Measurements from ENCODE around the gene TUBB.

The TUBB gene

GRCh38 chr6:30724906-30725667 is 4.9 kb downstream of the TUBB start:
- TF ChIP-seq CREB1 (IDR thresholded peaks at IDR 0.05; ENCODE audit: low read depth) = no peak
- TF ChIP-seq USF1 (IDR thresholded peaks at IDR 0.05) = no peak
- no peak for TF ChIP-seq TAF1 (IDR thresholded peaks at IDR 0.05; ENCODE audit: low read depth)

DNA sequence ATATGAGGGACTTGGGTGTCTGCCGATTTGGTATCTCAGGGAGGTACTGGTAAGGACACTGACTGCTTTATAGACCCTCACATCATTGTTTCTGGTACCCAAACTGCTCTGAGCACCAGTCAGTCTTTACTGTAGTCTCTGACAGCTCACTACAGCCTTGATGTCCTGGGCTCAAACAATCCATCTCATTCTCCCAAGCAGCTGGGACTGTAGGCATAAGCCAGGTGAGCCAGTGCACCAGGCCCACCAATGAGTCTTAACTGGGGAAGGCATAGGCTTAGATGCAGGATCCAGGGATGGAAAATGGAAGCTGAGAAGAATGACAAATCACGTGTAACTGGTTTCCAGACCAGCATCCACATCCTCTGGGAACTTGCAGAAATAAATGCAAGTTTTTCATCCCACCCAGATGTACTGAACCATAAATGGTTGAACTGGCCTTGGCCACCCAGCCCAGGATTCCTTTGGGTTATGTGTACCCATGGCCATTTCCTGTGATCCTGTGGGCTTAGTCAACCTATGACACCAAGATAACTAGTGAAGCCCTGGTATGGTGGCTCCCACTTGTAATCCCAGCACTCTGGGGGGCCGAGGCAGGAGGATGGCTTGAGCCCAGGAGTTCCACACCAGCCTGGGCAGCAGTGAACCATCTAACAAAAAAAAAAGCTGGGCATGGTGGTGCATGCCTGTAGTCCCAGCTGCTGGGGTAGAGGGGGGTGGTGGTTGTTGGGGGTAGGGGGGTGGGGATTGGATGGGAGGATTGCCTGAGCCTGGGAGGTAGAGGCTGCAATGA is 5.8 kb downstream of the TUBB start:
- TF ChIP-seq YY1 (IDR thresholded peaks at IDR 0.05; ENCODE audit: low read depth) (no peak), TEAD4 (IDR thresholded peaks at IDR 0.05) (peak; percentile 12; the same call in 1 of the 2 replicates), TCF12 (IDR thresholded peaks at IDR 0.05; ENCODE audit: low read depth) (0 out of 2 replicates have a peak, but pooled peaks have one; percentile 24), USF1 (IDR thresholded peaks at IDR 0.05) (no peak), FOXM1 (IDR thresholded peaks at IDR 0.05; ENCODE audit: borderline replicate concordance, low read depth) (no peak), MAX (IDR thresholded peaks at IDR 0.05) (no peak; the same call in 1 of the 2 replicates), EP300 (IDR thresholded peaks at IDR 0.05; ENCODE audit: borderline replicate concordance) (no peak), CEBPB (IDR thresholded peaks at IDR 0.05) (no peak), ZBTB7A (IDR thresholded peaks at IDR 0.05; ENCODE audit: low read depth) (no peak), NFIC (IDR thresholded peaks at IDR 0.05) (no peak; the same call in 1 of the 2 replicates)

DNA sequence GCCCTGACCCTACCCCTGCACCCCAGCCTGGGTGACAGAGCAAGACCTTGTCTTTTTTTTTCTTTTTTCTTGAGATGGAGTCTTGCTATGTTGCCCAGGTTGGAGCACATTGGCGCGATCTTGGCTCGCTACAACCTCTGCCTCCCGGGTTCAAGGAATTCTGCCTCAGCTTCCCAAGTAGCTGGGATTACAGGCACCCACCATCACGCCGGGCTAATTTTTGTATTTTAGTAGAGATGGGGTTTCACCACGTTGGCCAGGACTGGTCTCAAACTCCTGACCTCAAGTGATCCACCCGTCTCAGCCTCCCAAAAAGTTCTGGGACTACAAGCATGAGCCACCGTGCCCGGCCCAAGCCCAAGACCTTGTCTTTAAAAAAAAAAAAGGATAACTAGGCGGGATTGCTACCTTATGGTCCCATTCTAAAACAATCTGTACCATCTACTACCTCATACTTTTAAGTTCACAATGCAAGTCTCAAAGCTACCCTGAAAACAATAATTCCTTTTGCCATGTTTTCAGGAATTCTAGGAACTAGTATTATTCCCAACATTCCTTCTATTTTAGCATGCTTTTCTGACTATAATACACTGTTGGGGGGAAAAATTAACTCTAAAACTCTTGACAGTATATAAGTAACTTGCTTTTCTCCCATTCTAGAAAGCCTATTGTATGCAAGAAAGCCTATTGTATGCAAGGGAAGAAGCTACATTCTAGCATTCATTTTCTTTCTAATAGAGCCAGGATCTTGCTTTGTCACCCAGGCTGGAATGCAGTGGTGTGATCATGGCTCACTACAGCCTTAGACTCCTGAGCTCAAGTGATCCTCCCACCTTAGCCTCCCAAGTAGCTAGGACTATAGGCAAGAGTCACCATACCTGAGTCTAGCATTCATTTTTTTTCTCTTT is 6.6 kb downstream of the TUBB start:
- TF ChIP-seq CEBPB (IDR thresholded peaks at IDR 0.05) (no peak), TEAD4 (IDR thresholded peaks at IDR 0.05) (0 out of 2 replicates have a peak, but pooled peaks have one; percentile 30), NFIC (IDR thresholded peaks at IDR 0.05) (no peak)

GRCh38 chr6:30727920-30728553 is 7.9 kb downstream of the TUBB start:
- no peak for TF ChIP-seq EP300 (IDR thresholded peaks at IDR 0.05; ENCODE audit: borderline replicate concordance)
- no peak for TF ChIP-seq USF1 (IDR thresholded peaks at IDR 0.05)
- no peak for TF ChIP-seq CREB1 (IDR thresholded peaks at IDR 0.05; ENCODE audit: low read depth)
- TF ChIP-seq TAF1 (IDR thresholded peaks at IDR 0.05; ENCODE audit: low read depth) = no peak
- TF ChIP-seq ZBTB7A (IDR thresholded peaks at IDR 0.05; ENCODE audit: low read depth) = no peak
- TF ChIP-seq TEAD4 (IDR thresholded peaks at IDR 0.05) = no peak
- no peak; the same call in 1 of the 2 replicates for TF ChIP-seq RAD21 (IDR thresholded peaks at IDR 0.05; ENCODE audit: low read depth)
- no peak for TF ChIP-seq YY1 (IDR thresholded peaks at IDR 0.05; ENCODE audit: low read depth)
- no peak for TF ChIP-seq EGR1 (IDR thresholded peaks at IDR 0.05)
- TF ChIP-seq TCF12 (IDR thresholded peaks at IDR 0.05; ENCODE audit: low read depth) = no peak
- TF ChIP-seq, protein P1, sequence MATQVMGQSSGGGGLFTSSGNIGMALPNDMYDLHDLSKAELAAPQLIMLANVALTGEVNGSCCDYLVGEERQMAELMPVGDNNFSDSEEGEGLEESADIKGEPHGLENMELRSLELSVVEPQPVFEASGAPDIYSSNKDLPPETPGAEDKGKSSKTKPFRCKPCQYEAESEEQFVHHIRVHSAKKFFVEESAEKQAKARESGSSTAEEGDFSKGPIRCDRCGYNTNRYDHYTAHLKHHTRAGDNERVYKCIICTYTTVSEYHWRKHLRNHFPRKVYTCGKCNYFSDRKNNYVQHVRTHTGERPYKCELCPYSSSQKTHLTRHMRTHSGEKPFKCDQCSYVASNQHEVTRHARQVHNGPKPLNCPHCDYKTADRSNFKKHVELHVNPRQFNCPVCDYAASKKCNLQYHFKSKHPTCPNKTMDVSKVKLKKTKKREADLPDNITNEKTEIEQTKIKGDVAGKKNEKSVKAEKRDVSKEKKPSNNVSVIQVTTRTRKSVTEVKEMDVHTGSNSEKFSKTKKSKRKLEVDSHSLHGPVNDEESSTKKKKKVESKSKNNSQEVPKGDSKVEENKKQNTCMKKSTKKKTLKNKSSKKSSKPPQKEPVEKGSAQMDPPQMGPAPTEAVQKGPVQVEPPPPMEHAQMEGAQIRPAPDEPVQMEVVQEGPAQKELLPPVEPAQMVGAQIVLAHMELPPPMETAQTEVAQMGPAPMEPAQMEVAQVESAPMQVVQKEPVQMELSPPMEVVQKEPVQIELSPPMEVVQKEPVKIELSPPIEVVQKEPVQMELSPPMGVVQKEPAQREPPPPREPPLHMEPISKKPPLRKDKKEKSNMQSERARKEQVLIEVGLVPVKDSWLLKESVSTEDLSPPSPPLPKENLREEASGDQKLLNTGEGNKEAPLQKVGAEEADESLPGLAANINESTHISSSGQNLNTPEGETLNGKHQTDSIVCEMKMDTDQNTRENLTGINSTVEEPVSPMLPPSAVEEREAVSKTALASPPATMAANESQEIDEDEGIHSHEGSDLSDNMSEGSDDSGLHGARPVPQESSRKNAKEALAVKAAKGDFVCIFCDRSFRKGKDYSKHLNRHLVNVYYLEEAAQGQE (IDR thresholded peaks at IDR 0.05; ENCODE audit: low read depth) = no peak
- no peak for TF ChIP-seq FOXM1 (IDR thresholded peaks at IDR 0.05; ENCODE audit: borderline replicate concordance, low read depth)
- TF ChIP-seq NFIC (IDR thresholded peaks at IDR 0.05) = no peak
- no peak for TF ChIP-seq CEBPB (IDR thresholded peaks at IDR 0.05)
- TF ChIP-seq MAX (IDR thresholded peaks at IDR 0.05) = no peak

DNA sequence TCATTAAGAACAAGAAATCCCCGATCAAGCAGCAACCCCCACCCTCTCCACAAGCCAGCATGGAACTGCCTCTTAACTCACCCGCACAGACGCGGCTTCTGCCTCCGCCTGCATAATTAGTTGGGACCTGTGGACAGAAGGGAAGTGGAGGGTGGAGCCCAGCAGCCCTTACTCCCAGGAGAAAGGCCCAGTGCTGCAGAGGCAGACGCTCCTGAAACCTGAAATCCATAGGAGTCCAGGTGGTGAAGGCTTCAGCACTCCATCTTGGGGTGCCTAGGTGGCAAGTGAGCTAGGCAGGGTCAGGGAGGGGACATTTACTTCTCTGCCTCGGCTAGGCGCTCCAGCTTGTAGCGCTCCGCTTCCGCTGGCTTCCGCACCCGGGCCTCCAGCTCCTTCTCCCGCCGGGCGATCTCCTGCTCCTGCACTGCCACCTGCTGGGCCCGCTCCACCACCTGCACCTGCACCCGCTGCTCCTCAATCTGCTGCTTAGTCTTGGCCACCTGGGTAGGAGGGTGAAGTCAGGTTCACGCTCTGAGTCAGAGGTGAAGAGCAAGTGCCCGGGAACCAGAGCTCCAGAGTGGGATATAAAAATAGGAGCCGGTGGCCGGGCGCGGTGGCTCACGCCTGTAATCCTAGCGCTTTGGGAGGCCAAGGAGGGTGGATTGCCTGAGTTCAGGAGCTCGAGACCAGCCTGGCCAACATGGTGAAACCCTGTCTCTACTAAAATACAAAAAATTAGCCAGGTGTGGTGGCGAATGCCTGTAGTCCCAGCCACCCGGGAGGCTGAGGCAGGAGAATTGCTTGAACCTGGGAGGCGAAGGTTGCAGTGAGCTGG is 10.7 kb downstream of the TUBB start:
- TF ChIP-seq CREB1 (IDR thresholded peaks at IDR 0.05; ENCODE audit: low read depth) (no peak), ZBTB7A (IDR thresholded peaks at IDR 0.05; ENCODE audit: low read depth) (no peak), TEAD4 (IDR thresholded peaks at IDR 0.05) (no peak), TCF12 (IDR thresholded peaks at IDR 0.05; ENCODE audit: low read depth) (peak; percentile 40; the same call in 1 of the 2 replicates), USF1 (IDR thresholded peaks at IDR 0.05) (no peak), TAF1 (IDR thresholded peaks at IDR 0.05; ENCODE audit: low read depth) (no peak), CEBPB (IDR thresholded peaks at IDR 0.05) (no peak), FOXM1 (IDR thresholded peaks at IDR 0.05; ENCODE audit: borderline replicate concordance, low read depth) (no peak), RAD21 (IDR thresholded peaks at IDR 0.05; ENCODE audit: low read depth) (peak; percentile 61), MAX (IDR thresholded peaks at IDR 0.05) (0 out of 2 replicates have a peak, but pooled peaks have one; percentile 21), YY1 (IDR thresholded peaks at IDR 0.05; ENCODE audit: low read depth) (no peak), EP300 (IDR thresholded peaks at IDR 0.05; ENCODE audit: borderline replicate concordance) (no peak), NFIC (IDR thresholded peaks at IDR 0.05) (no peak), EGR1 (IDR thresholded peaks at IDR 0.05) (no peak)
- TF ChIP-seq, protein P1 (IDR thresholded peaks at IDR 0.05; ENCODE audit: low read depth) = no peak
